Tibial artery (tissue), 4 donors: ENCODE measurements around the gene C12orf56.

ENCODE experiments used
- DNase-seq, 2 donors: peaks; one replicate each; pipeline ENCODE4 v3.0.0-alpha.2; 2019
- H3K27ac ChIP-seq, 2 donors: fragments of 200-600 bp; sonication (generic) in 1 of 2; 1 replicate in 1 of 2; 2 replicates in 1 of 2; pipeline ENCODE4 v1.5.1; 2018 to 2019; ENCODE audit warnings: mild to moderate bottlenecking in 1 of 2
- H3K27me3 ChIP-seq, 2 donors: fragments of 200-600 bp; sonication (generic) in 1 of 2; one replicate each; pipeline versions ENCODE4 v1.5.1 to v1.6.0; 2016 to 2019
- H3K36me3 ChIP-seq, 3 donors: fragments of 200-600 bp; sonication (generic) in 2 of 3; one replicate each; pipeline ENCODE4 v1.5.1; 2016 to 2019; ENCODE audit warnings: mild to moderate bottlenecking in 2 of 3
- H3K4me1 ChIP-seq, 4 donors: fragments of 200-600 bp; sonication (generic) in 2 of 4; 1 replicate in 3 of 4; 2 replicates in 1 of 4; pipeline ENCODE4 v1.5.1; 2016 to 2019
- H3K4me3 ChIP-seq, 2 donors: fragments of 200-600 bp; sonication (generic) in 1 of 2; 1 replicate in 1 of 2; 2 replicates in 1 of 2; pipeline ENCODE4 v1.5.1; 2018 to 2019; ENCODE audit warnings: mild to moderate bottlenecking in 2 of 2
- H3K9me3 ChIP-seq, 3 donors: fragments of 200-600 bp; sonication (generic) in 1 of 3; one replicate each; pipeline ENCODE4 v1.5.1; 2016 to 2019
- intact Hi-C: fragments of 100-400 bp; cut with DNase I; formaldehyde crosslinking; loops from one replicate; pipeline ENCODE4 v1.15.0; 2023; ENCODE audit warnings: low total_unique reads
- TF ChIP-seq, protein P1 (sequence below), 2 experiments: fragments of 200-600 bp in 1 of 2; fragments of 450-650 bp in 1 of 2; IDR thresholded peaks; one replicate each; pipeline ENCODE4 v1.5.1; 2017 to 2019; ENCODE audit warnings: antibody characterized with exemption in 2 of 2, mild to moderate bottlenecking in 1 of 2, moderate library complexity in 1 of 2

C12orf56 gene, protein sequence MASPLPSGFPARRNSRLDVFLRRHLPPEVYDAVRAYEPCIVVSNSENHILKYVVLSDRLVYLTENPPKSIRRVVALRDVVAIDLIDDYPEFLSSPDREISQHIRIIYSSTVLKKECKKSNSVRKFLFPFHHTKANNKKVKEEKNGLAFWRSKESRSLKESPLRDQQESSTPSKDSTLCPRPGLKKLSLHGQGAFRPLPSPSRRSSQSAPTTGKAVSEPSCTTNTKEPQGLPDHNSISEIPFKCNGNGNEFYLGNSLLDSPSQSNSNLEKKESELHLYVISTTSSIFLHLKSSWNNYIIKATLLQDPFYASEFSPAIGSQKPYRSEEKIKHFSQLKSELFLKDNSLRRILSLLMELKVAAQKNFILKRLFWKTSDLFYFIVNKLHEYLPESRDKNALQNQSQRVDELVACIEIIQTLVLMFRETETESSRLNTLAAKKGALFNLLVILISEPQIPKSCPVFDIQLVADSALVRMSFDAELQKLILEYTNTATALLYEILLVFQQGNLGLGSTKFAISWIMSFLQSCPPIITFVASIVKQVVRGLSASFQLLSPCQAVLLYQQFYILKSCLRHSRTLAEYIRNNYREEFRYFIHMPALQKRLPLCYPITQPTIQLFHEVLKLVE

GRCh38 chr12:64390275-64390851, at the start of gene C12orf56:
Gene C12orf56, minus strand, starts transcription at chr12:64390758. Its CDS starts 193 bp downstream, at chr12:64390565.
- no peak within 1 kb of the TSS for H3K27ac ChIP-seq
- TF ChIP-seq, protein P1, sequence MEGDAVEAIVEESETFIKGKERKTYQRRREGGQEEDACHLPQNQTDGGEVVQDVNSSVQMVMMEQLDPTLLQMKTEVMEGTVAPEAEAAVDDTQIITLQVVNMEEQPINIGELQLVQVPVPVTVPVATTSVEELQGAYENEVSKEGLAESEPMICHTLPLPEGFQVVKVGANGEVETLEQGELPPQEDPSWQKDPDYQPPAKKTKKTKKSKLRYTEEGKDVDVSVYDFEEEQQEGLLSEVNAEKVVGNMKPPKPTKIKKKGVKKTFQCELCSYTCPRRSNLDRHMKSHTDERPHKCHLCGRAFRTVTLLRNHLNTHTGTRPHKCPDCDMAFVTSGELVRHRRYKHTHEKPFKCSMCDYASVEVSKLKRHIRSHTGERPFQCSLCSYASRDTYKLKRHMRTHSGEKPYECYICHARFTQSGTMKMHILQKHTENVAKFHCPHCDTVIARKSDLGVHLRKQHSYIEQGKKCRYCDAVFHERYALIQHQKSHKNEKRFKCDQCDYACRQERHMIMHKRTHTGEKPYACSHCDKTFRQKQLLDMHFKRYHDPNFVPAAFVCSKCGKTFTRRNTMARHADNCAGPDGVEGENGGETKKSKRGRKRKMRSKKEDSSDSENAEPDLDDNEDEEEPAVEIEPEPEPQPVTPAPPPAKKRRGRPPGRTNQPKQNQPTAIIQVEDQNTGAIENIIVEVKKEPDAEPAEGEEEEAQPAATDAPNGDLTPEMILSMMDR (IDR thresholded peaks at IDR 0.05): no peak
- no peaks in the 10 kb centered on the region for H3K36me3 ChIP-seq
- H3K27me3 ChIP-seq: peaks cover 0 to 33% of the 10 kb centered on the region in 2 donors
- intact Hi-C loops: loop anchor here (10.0 kb wide), 1 partner anchor 166 kb away; the partner anchor contains the start of gene KICS2
- H3K4me3 ChIP-seq: peak within 1 kb of the TSS; percentile 24 to 49
- H3K9me3 ChIP-seq: no peaks in the 10 kb centered on the region
- DNase-seq: no peak
- H3K4me1 ChIP-seq: peaks cover 0 to 8% (median 3%) of the 10 kb centered on the region in 4 donors

DNA sequence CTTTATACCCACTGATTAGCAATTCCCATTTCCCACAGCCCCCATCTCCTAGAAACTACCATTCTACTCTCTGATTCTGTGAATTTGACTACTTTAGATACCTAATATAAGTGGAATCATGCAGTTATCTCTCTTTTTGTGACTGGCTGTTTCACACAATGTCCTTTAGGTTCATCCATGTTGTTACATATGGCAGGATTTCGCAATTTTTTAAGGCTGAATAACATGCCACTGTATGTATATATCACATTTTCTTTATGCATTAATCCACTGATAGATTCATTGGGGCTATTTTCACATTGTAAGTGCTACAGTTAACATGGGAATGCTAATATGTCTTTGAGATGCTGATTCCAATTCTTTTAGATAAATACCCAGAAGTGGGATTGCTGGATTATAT, 49.5 kb upstream of the C12orf56 start:
- H3K27ac ChIP-seq: no peak overlapping the region
- no peaks in the 10 kb centered on the region for H3K27me3 ChIP-seq
- intact Hi-C loops: no loop called here
- H3K36me3 ChIP-seq: peaks cover 59 to 81% (median 70%) of the 10 kb centered on the region in 3 donors
- H3K4me1 ChIP-seq: no peaks in the 10 kb centered on the region
- no peak for DNase-seq
- no peak overlapping the region for H3K4me3 ChIP-seq
- no peaks in the 10 kb centered on the region for H3K9me3 ChIP-seq
- TF ChIP-seq, protein P1 (IDR thresholded peaks at IDR 0.05): no peak

- no peaks in the 10 kb centered on the region for H3K27me3 ChIP-seq
- H3K27ac ChIP-seq: no peak overlapping the region
- no peaks in the 10 kb centered on the region for H3K9me3 ChIP-seq
- intact Hi-C loops: no loop called here
- TF ChIP-seq, protein P1 (IDR thresholded peaks at IDR 0.05): no peak
- no peaks in the 10 kb centered on the region for H3K4me1 ChIP-seq
- peaks cover 95 to 98% (median 95%) of the 10 kb centered on the region in 3 donors for H3K36me3 ChIP-seq
- H3K4me3 ChIP-seq: no peak overlapping the region
- DNase-seq: no peak
These were observed 43.4 kb upstream of the C12orf56 start for GRCh38 chr12:64433915-64434314.

DNA sequence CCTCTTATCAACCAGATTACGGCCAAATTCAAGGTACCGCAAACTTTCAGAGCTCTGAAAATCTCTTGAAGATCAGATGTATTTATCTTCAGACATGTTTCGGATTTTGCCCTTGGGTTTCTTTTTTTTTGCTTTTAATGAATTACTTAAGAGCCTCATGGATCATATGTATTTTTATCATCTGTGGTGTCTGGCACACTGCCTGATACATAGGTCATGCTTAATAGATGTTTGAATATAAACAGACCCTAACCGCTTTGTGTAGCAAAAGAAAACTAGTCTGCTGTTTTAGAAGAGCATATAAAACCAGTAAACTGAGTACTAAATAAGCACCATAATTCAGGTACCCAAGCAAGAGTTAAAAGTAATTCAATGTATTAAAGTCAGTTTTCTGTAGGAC, 41.2 kb upstream of the C12orf56 start:
- Histone ChIP-seq H3K27ac (no peak overlapping the region), H3K9me3 (no peaks in the 10 kb centered on the region), H3K4me3 (no peak overlapping the region), H3K36me3 (peaks cover 96 to 98% (median 96%) of the 10 kb centered on the region in 3 donors), H3K4me1 (no peaks in the 10 kb centered on the region), H3K27me3 (no peaks in the 10 kb centered on the region)
- TF ChIP-seq, protein P1 (IDR thresholded peaks at IDR 0.05): no peak
- intact Hi-C loops: no loop called here
- DNase-seq: no peak

GRCh38 chr12:64430886-64431285, 40.3 kb upstream of the C12orf56 start:
- TF ChIP-seq, protein P1 (IDR thresholded peaks at IDR 0.05): no peak
- no peak overlapping the region for H3K27ac ChIP-seq
- H3K9me3 ChIP-seq: no peaks in the 10 kb centered on the region
- H3K4me3 ChIP-seq: no peak overlapping the region
- no peaks in the 10 kb centered on the region for H3K4me1 ChIP-seq
- peaks cover 89 to 97% (median 96%) of the 10 kb centered on the region in 3 donors for H3K36me3 ChIP-seq
- no peaks in the 10 kb centered on the region for H3K27me3 ChIP-seq
- intact Hi-C loops: no loop called here
- no peak for DNase-seq
